ENCODE results near the gene LSM10. TPM values are rescaled to one million over a fixed set of nuclear protein-coding genes. Genes with fewer than 3 reads are reported as not detected.

The LSM10 gene
- total and polyA plus RNA-seq, 2 experiments from 2014 or later, result 20.6 to 75.7 TPM

GRCh38 chr1:36343651-36344394, 53.9 kb downstream of the LSM10 start:
- no peak overlapping the region for H3K27ac ChIP-seq
- H3K27me3 ChIP-seq, result no peaks in the 10 kb centered on the region
- no peak for DNase-seq (ENCODE audit: low read depth in 1 of 2, low spot score in 1 of 2)
- no peak for TF ChIP-seq CTCF (IDR thresholded peaks at IDR 0.05; ENCODE audit: low read depth, low read length)
- no peaks in the 10 kb centered on the region for H3K4me1 ChIP-seq (ENCODE audit: low read depth)
- no peaks in the 10 kb centered on the region for H3K9me3 ChIP-seq (ENCODE audit: low read depth)
- H3K4me3 ChIP-seq, result no peak overlapping the region
- peaks cover 9% of the 10 kb centered on the region for H3K36me3 ChIP-seq

Other genes with a start within 250 kb of the LSM10 start
- 83.5 and 99.6 TPM in 2 replicates for gene TRAPPC3, start 248.4 kb downstream of the LSM10 start, total RNA-seq
- gene TRAPPC3, start 248.4 kb downstream of the LSM10 start, polyA plus RNA-seq, result 119 and 125 TPM in 2 replicates
- gene MAP7D1, start 241.7 kb downstream of the LSM10 start, total RNA-seq, result 224 and 239 TPM in 2 replicates
- 132 and 141 TPM in 2 replicates for gene MAP7D1, start 241.7 kb downstream of the LSM10 start, polyA plus RNA-seq
- gene THRAP3, start 173.5 kb downstream of the LSM10 start, total RNA-seq, result 60.2 and 92.9 TPM in 2 replicates
- 48.6 and 63.6 TPM in 2 replicates for gene THRAP3, start 173.5 kb downstream of the LSM10 start, polyA plus RNA-seq
- gene SH3D21, start 91.5 kb downstream of the LSM10 start, total RNA-seq, result 21.5 and 44.0 TPM in 2 replicates
- 13.5 and 22.8 TPM in 2 replicates for gene SH3D21, start 91.5 kb downstream of the LSM10 start, polyA plus RNA-seq
- 26.6 and 40.4 TPM in 2 replicates for gene EVA1B, start 74.3 kb downstream of the LSM10 start, total RNA-seq
- gene EVA1B, start 74.3 kb downstream of the LSM10 start, polyA plus RNA-seq, result 23.6 and 24.5 TPM in 2 replicates
- gene STK40, start 12.0 kb downstream of the LSM10 start, total RNA-seq, result 37.0 and 38.5 TPM in 2 replicates
- 43.9 and 51.1 TPM in 2 replicates for gene STK40, start 12.0 kb downstream of the LSM10 start, polyA plus RNA-seq
- 16.9 and 18.5 TPM in 2 replicates for gene OSCP1, start 52.5 kb upstream of the LSM10 start, total RNA-seq
- 19.5 and 22.0 TPM in 2 replicates for gene OSCP1, start 52.5 kb upstream of the LSM10 start, polyA plus RNA-seq
- 83.5 and 134 TPM in 2 replicates for gene MRPS15, start 66.5 kb upstream of the LSM10 start, total RNA-seq
- 143 and 166 TPM in 2 replicates for gene MRPS15, start 66.5 kb upstream of the LSM10 start, polyA plus RNA-seq
- gene CSF3R, start 85.0 kb upstream of the LSM10 start, total RNA-seq, result 5.8 and 6.0 TPM in 2 replicates
- gene CSF3R, start 85.0 kb upstream of the LSM10 start, polyA plus RNA-seq, result 3.3 and 4.8 TPM in 2 replicates

Data from cardiac muscle cell (in vitro differentiated cells and primary cell).